ENCODE measurements around the gene RNF114.
"Not testable (repeated sequence)": the region's sequence is repeated elsewhere in the genome, so short reads cannot be mapped to it uniquely, and the experiment has no call there.

Gene RNF114, protein sequence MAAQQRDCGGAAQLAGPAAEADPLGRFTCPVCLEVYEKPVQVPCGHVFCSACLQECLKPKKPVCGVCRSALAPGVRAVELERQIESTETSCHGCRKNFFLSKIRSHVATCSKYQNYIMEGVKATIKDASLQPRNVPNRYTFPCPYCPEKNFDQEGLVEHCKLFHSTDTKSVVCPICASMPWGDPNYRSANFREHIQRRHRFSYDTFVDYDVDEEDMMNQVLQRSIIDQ

DNA sequence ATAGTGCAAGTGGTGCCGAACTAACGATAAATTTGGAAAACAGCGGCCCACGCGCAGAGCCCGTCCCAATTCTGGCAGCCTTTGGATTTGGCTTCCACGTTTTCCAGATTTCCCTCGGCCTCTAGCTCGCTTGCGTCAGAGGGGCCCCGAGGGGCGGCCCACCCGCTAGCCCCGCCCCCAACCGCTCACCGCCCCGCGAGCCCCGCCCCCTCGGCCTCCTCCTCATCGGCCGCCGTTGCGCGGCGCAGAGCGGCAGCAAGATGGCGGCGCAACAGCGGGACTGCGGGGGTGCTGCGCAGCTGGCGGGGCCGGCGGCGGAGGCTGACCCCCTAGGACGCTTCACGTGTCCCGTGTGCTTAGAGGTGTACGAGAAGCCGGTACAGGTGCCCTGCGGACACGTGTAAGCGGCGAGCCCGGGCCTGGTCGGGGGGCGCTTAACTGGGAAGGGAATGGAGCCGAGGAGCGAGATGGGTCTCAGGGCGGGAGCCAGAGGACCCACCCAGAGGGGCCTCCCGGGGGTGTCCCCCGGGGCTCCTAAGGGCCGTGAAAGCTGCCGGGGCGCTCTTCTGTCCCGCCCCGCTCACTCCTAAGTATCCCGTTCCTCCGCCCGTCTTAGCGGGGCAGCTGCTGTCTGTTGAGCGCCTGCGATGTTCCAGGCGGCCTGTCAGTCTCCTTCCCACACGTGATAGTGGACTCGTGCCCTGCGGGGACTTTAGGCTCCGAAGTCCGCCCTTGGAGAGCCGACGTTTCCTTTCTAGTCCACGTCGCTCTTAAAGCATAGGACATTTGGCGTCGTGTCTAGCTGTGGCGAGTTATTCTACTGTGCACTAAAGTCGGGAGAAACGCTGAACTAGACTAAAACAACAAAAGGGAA, at the start of gene RNF114:
TSS of gene RNF114 (plus strand) at position 245 of the 874 bp plus-strand sequence. CDS start at position 261, 16 bp downstream.
- DNase-seq: peak; percentile 91

DNA sequence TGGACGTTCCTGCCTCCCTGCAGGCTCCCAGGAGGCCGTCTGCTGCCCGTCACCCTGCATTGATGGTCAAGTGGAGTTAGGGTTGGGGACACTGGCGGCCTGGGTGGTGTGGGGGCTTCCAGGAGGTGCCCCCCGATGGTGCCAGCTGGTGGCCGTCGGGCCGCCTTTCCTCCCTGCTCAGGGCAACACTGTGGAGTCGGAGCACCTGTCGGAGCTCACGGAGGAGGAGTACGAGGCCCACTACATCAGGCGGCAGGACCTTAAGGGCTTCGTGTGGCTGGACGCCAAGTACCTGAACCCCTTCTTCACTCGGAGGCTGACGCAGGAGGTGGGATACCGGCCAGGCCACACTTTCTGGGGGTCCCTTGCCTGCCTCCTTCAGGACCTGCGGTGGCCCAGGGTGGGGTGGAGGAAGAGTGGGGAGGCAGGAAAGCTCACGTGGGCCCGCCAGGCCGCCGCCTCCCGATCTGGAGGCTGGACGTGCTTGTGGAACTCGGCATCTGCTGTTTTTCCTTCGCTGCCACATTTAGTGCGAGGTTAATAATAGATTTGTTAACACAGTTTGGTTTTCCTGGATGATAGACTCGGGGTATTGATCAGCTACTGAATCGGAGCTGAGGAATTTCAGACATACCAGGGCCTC, 49.5 kb upstream of the RNF114 start:
- DNase-seq: no peak

DNA sequence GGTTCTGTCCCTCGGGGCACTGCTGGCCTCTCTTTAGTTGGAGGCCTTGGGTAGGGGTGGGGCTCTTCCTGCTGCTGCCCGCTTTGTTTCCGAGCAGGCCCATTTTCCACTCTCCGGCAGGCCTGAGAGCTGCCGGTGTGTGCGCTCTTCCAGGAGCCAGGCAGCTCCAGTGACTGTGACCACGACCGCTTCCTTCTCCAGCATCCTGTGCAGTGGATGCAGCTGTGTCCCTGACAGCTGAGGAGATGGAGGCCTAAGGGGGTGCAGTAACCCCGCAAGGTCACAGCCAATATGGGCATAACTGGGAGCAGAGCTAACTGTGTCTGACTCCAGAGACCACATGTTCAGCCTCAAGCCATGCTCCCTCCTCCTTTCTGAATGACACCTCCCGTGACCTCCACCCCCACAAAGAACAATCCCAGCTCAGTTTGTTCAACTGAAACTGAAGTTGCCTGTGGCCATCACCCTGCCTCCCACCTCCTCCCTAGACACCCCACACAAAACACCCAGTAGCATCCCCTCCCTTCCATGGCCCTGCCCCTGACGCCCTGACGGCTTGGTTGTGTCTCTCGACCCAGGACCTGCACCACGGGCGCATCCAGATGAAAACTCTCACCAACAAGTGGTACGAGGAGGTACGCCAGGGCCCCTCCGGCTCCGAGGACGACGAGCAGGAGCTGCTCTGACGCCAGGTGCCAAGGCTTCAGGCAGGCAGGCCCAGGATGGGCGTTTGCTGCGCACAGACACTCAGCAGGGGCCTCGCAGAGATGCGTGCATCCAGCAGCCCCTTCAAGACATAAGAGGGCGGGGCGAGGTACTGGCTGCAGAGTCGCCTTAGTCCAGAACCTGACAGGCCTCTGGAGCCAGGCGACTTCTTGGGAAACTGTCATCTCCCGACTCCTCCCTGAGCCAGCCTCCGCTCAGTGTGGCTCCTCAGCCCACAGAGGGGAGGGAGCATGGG, 48.7 kb upstream of the RNF114 start:
- no peak for DNase-seq

DNA sequence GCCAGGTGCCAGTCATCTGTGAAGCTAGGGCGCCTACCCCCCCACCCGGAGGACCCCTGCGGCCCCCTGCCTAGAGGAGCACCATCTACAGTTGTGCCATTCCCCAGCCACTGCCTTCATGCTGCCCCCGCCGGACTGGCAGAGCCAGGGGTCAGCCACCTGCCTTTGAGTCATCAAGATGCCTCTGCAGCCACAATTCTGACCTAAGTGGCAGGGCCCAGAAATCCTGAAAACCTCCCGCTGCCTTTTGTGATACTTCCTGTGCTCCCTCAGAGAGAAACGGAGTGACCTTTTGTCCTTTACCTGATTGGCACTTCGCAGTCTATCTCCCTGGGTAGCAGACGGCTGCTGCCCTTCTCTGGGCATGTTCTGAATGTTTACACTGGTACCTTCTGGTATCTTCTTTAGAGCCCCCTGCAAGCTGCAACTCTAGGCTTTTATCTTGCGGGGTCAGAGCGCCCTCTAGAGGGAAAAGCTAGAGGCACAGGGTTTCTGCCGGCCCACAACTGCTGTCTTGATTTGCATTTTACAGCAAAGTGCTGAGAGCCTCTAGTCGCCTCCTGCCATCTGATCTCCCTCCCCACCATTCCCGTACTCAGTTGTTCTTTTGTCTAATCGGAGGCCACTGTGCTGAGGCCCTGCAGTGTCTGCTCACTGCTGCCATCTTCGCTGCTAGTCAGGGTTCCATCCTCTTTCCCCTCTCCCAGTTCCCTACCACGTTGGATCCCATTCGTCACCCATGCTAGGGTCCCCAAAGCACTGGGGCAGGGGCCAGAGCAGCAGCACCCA, 47.8 kb upstream of the RNF114 start:
- peak; percentile 63 for DNase-seq

DNA sequence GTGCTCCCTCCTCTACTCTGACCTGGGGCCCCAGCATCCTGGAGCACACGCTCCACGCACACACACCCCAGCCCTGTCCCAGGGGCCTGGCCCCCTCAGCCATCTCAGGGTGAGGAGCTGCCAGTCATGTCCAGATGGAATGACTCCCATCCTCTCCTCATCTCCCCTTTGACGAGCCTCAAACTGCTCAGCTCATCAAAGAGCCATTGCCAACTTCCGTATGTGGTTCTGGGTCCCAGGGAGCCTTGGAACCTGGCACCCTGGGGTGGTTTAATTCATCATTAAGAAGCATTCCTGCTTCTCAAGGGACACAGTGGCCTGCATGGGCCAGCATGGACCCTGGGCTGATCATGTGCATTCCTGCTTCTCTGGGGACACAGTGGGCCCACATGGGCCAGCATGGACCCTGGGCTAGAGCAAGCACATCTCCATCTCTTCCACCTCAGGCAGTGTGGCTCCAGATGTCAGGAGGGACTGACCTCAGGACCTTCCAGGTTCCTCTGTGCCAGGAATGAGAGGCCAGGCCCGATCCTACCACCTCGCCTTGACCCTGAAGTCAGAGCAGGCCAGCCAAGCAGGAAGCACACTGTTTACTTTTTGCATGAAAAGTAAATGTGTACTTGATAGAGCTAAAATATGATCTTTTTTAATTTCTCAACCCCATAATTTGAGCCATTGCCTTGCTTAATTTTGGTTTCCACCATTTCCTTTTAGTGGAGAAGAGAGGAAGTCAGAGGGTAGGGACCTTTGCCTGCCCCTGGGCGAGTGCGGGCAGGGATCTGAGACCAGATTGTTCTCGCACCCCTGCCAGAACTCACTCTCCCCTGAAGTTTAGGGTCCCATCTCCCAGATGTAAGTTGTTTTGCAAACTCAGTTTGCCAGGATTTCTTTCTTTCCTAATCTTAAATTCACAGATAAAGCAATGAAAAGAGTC, 46.9 kb upstream of the RNF114 start:
- no peak for DNase-seq

DNA sequence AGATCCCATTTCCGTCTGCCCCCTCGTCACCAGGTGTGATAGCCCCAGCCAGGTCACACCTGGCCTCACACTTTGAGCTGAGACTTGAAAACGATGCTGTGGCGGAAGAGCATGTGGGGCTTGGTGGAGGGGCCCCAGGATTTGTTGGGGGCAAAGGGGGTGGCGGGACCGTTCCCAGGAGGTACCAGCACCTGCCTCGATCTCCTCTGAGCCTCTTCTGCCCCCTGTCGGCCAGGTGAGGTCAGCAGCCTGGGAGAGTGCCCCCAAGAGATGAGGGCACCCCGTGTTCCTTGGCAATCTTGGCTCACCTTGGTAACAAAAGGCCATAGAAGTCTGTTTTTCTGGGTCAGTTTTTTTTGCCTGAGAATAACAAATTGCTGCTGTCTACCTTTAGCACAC, 46.3 kb upstream of the RNF114 start:
- no peak for DNase-seq

DNA sequence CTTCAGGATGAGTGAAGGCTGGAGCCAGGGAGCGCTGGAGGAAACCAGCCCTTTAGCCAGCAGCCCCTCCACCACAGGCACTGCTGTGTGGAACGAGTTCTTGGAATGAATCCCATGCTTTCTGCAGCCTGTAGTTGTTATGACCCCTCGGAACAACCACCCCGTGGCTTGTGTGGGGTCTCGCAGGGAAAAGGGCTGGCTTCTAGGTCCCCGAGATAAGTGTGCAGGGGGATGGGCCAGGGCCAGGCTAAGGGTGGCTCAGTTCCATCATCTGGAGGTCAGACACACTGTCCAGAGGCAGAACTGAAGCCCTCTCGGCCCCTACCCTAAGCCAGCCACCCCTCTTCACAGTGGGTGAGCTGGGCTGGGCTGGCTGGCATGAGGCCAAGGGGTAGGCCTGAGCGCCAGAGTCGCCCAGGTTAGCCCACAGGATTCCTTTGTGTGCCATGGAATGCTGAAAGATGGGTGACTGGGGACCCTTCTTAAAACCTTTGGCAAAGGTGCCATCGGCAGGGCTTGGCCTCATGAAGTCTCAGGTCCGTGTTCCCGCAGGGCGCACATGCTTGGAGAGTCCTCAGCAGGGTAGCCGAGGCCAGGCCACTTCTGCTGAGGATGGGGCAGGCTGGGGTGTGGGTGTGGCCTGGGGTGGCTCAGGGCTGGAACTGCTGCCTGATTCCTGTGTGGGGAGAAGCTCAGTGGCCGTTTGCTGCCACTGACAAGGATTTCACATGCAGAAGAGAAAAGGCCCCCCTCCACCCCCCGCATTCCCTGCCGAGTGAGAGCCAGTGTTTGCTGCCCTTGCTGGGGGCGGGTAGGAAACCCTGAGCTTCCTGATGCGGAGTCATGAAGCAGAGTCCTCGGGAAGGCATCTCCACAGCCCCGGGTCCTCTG, 45.5 kb upstream of the RNF114 start:
- DNase-seq: no peak

DNA sequence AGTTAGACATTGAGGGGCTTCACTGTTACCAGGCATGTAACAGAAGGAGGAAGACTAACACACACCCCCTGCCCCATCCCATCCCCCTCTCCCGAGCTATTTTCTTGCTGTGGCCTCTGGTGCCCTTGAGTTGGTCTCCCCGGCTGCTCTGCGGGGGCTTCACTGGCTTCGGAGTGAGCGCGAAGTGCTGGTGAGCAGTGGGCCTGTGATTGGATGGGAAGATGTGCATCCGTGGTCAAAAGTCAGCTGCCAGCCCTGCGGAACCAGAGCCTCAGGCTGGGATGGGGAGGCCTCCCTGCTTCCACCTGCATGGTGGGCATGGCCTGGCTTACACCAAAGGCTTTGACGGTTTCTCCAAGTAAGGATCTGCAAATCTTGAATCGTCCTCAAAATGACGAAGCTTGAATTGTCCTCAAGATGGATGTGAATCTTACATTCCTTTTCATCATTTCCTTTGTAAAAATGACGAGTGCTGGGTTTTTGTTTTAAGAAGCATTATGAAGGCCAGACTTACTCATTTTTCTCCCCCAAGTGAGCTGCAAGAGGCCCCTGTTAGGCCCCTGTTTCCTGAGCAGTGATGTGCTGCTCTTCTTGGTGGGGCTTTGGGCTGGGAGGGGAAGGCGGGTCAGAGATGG, 44.6 kb upstream of the RNF114 start:
- DNase-seq: no peak

DNA sequence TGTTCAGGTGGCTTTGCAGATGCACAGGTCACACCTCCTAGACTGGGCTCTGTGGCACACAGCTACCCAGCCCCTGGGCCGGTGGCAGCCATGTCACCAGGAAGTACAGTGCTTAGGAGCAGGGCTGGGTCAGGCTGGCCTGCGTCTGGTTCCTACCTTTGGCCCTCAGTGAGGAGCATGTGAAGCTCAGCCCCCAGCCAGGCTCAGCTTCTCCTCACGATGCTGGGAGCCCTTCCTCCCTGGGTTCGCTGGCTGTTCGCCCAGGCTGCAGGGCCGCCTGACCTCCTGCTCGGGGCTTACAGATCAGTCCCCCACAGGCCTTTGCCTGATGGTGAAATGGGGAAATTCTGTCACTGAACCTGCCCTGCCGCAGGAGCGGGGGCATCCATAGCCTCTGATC, 43.9 kb upstream of the RNF114 start:
- no peak for DNase-seq

DNA sequence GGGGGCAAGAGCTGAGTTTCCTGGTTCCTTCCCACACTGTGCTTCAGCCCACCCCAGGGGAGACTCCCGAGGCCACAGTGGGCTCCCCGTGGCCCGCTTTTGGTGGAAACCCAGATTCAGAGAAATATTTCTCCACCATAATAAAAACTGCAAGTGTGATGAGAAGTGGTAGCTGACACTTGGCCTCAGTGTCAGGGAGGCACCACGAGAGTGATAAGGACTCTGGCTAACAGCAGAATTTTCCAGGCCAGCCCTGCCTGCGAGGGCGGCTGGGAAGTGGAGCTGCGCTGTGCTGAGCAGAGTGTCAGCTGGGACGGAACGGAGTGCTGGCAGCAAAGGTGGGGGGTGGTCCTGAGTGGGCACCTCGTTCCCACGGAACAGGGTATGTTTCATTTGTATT, 43.4 kb upstream of the RNF114 start:
- DNase-seq: no peak

DNA sequence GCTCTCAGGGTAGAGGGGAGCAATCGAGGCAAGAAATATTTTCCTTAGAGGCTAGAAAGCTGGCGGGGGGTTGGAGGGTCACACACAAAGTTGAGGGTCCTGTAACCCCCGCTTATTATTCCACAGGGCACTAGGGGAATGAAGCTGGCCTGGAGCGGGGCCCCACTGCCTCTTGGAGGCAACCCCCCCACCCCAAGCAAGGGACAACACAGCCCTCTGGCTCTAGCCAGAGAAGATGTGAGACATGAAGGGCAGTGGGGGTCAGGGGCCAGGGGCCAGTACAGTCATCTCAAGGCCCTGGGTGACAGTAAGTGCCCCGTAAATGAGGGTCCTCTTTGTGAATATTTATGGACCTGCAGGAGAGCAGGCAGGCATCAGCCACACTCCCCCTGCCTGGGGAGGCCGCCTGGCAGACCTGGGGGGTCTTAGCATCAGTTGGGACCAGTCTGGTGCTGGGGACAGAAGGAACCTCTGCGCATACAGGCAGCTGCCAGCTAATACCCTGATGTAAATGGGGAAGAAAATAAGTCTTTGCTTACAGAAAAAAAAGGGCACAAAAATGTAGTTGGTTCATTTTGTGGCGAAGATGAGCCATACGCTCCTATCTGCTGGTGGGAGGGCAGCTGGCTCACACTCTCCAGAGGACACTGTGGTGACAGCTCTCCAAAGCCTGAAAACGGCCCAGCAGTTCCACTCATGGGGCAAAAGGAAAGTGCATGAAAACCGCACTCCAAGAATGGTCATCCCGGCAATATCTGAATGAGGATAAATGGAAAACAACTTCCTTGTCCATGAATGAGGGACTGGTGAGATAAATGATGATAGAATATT, 42.7 kb upstream of the RNF114 start:
- DNase-seq: peak; percentile 54

DNA sequence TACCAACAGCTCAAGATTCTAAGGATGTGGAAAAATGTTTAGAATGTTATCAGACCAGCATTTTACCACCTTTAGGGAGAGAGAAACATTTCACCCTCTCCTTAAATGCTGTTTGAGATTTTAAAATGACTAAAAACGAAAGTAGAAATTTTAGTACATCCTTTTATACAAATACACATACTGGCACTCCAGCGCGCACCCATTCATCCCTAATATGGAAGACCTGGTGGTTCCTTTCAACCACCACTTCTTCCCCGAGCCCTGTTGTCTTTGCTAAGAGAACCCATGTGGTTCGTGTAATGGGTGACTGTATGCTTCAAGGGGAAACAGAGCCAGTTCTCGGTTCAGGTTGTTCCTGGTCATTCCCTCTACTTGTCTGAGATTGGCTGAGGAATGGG, 42.1 kb upstream of the RNF114 start:
- DNase-seq: peak; percentile 36

DNA sequence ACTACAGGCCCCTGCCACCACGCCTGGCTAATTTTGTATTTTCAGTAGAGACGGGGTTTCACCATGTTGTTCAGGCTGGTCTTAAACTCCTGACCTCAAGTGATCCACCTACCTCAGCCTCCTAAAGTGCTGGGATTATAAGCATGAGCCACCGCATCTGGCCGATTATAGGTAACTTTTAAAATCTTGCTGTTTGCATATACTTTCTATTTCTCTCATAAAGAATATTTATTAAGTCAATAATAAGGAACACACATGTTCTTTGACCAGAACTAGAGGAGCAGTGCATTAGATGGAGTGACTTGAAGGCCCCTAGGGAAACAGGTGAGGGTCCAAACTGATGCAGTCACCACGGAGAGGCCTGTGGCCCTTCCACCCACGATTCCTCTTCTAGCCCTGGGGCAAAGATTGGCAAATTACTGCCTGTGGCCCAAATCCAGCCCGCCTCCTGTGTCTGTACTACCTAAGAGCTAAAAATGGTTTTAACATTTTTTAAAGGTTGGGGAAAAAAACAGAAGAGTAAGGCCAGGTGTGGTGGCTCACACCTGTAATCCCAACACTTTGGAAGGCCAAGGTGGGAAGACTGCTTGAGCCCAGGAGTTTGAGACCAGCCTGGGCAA, 40.6 kb upstream of the RNF114 start:
- DNase-seq: not testable (repeated sequence)

DNA sequence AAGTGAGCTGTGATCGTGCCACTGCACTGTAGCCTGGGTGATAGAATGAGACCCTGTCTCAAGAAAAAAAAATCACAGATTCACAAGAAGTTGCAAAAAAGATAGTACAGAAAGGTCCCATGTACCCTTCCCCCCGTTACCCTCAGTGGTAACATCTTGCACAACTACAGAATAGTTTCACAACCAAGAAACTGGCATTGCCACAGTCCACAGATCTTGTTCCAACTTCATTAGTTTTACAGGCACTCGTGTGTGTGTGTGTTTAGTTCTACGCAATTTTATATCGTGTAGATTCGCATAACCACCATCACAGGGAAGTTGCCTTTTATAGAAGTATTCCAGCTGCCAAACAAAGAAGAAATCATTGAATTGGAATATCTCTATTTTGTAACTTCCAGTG, 40.0 kb upstream of the RNF114 start:
- DNase-seq: no peak

DNA sequence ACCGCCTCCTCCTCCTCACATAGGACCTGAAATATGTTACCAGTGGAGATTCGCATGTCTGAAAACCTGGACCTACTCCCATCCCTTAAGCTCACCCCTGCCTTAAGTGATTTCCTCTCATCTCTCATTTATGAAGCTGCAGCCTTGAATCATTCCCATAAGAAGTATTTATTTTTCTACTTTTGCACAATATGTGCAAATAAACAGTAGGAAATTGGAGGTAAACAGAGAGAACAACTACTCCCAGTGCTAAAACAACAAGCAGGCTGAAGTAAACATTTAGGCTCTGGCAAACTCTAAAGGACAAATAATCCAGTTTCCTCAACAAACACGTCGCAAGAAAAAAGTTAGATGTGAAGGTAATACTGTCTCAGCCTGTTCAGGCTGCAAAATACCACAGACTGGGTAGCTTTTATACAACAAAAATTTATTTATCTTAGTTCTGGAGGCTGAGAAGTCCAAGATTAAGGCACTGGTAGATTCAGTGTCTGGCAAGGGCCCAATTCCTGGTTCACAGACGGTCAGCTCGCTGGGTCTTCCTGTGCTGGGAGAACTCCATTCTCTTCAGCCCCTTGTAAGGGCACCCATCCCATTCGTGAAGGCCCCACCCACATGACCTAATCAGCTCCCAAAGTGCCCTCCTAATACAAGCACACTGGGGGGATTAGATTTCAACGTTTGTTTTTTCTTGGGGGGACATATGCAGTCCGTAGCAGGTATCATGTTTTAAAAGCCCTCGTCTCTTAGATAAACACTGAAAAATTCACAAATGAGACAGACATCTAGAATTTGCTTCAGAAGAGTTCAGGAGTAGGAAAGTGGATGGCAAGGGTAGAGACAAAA, 36.4 kb upstream of the RNF114 start:
- DNase-seq: no peak

DNA sequence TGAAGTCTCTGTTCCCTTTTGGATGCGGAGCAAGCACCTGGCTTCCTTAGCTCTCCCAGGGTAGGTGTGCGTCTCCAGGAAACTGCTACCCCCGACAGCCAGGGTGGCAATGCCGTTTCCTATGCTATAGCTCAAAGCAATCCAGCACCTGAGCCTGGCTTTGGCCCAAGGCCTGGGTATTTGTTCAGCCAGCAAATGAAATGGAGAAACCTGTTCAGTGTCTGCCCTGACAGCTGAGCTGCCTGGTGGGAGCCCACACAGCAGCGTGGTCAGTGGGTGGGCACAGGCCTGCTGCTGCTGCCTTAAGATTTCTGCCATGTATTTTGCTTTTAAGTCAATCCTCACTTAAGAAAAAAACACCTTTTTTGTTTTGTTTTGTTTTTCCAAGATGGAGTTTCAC, 34.6 kb upstream of the RNF114 start:
- DNase-seq: no peak

All from stimulated activated CD4-positive, alpha-beta T cell treated with anti-CD3 and anti-CD28 coated beads, Interleukin-4, amount 100 ng/mL, for 24 hours (primary cell).